Stimulated activated CD4-positive, alpha-beta T cell treated with anti-CD3 and anti-CD28 coated beads, TNF-alpha, amount 100 ng/mL, for 4 hours (primary cell): ENCODE results near the gene TM4SF20.
"Not testable (repeated sequence)": the region's sequence is repeated elsewhere in the genome, so short reads cannot be mapped to it uniquely, and the experiment has no call there.

Source experiments
- DNase-seq, 3 experiments: peaks; one replicate each; pipeline ENCODE4 v3.0.0-alpha.2; 2020; ENCODE audit warnings: low read depth in 3 of 3

The TM4SF20 gene

GRCh38 chr2:227398684-227399670 is 19.9 kb upstream of the TM4SF20 start:
- no peak for DNase-seq

- DNase-seq = no peak
Observed at GRCh38 chr2:227397562-227397961, 18.5 kb upstream of the TM4SF20 start.

GRCh38 chr2:227395556-227395955 is 16.4 kb upstream of the TM4SF20 start:
- no peak for DNase-seq

DNA sequence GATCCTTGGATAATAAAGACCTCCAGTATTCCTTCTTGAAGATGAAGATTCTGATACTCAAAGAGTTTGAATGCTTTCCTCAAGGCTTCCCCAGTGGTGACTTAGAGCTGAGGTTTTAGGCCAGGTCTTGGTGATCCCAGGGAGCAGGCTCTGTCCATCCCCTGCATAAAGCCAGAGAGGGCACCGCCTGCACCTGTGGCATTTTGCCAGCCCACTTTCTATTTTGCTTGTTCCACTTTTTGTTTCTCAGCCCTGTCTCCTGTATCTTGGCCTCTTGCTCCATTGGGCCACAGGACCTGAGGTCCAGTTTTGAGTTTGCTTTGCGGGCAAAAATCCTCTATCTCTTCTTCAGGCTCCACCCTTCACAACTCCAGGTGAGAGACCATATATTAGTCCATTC is 15.3 kb upstream of the TM4SF20 start:
- DNase-seq = no peak

DNA sequence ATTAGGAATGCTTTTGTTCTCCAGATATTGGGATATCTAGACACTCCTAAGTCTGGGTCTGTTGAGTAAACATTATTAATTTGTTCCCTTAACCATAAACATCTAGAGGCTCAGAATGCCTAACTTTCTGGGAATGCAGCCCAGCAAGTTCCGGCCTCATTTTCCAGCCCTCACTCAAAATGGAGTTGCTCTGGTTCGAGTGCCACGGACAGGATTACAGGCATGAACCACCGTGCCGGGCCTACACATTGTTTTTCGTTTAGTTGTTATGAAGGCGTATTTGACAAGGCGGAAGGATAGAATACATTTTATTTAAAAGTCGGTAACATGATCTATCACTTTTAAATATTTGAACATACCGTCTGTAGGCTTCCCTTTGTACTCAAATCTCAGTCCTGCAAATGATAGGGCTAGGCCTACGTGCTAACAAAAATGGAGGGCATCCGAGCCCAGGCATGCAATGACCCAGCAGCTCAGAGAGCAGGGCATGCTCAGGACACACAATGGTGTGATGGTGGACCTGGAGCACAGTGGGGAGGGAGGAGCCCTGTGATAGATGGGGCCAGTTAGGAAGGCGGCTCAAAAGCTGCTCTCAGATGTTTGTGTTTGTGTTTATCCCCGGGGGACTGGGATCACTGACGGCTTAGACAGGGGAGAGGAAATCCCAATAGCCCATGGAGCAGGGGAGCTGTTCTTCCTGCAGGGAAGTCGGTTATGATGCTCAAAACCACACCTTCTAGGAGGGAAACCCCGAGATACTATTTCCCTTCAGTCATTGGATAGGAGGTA is 11.6 kb upstream of the TM4SF20 start:
- no peak for DNase-seq

- DNase-seq = no peak
Observed at GRCh38 chr2:227389661-227390060, 10.6 kb upstream of the TM4SF20 start.

DNA sequence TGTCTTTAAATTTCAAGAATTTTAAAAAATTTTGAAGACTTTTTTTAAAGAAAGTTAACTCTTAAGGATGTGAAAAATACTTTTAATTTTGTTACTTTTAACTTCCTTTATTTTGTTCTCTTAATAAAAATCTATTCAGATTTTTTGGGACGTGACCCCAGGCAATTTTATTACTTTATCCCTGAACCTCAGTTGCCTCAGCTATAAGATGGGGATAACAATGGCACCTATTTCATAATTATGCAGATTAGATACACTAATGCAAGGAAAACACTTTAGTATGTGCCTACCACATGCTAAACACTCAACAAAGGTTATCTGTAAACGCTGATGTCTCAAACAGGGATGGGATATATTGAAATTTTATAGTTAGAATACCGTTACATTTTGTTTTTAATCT is 10.1 kb upstream of the TM4SF20 start:
- no peak for DNase-seq

DNA sequence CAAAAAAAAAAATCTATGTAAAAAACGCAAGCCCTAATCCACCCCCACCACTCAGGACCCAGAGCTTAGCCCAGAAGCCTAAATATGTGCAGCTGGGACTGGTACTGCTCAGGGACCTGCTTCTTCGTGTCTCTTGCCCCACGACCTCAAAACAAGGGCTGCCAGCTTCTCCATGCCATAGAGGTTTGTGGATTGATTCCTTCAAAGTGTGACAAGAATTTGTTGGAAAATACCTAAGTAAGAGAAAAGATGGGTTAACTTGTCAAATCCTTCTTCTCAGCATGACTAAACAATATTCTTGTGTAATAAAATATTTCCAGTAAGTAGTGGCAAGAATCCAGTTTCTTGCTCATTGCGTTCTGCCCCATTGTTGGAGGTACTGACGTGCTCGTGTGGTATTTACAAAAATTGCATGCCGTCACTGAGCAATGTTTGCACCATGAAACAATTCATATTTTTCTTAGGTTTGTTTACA is 9.5 kb upstream of the TM4SF20 start:
- no peak for DNase-seq

GRCh38 chr2:227387583-227387982 is 8.5 kb upstream of the TM4SF20 start, which contains the start of gene SCYGR1:
TSS of gene SCYGR1 (minus strand) at chr2:227387949. CDS start at chr2:227387949, 0 bp downstream.
- not testable (repeated sequence) for DNase-seq

- no peak for DNase-seq
Observed at GRCh38 chr2:227386630-227387029, 7.5 kb upstream of the TM4SF20 start.

GRCh38 chr2:227383686-227384085 is 4.6 kb upstream of the TM4SF20 start:
- DNase-seq = no peak

DNA sequence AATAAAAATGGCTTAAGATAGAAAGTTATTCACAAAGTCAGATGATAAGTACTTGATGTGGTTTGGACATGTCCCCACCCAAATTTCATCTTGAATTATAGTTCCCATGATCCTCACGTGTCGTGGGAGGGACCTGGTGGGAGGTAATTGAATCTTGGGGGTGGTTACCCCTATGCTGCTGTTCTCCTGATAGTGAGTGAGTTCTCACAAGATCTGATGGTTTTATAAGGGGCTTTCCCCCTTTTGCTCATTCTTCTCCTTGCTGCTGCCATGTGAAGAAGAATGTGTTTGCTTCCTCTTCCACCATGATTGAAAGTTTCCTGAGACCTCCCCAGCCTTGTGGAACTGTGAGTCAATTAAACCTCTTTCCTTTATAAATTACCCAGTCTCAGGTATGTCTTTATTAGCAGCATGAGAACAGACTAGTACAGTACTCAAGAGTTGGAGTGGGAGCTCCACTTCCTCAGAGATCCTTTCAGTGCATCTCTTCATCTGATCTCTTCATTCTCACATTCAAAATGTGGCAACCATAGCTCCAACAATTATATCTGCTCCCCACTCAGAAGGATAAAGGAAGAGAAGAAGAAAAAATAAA is 3.2 kb upstream of the TM4SF20 start:
- peak in 1 of 3 experiments; percentile 23 for DNase-seq

- no peak for DNase-seq
Observed at GRCh38 chr2:227378371-227378782, 729 bp downstream of the TM4SF20 start.

DNA sequence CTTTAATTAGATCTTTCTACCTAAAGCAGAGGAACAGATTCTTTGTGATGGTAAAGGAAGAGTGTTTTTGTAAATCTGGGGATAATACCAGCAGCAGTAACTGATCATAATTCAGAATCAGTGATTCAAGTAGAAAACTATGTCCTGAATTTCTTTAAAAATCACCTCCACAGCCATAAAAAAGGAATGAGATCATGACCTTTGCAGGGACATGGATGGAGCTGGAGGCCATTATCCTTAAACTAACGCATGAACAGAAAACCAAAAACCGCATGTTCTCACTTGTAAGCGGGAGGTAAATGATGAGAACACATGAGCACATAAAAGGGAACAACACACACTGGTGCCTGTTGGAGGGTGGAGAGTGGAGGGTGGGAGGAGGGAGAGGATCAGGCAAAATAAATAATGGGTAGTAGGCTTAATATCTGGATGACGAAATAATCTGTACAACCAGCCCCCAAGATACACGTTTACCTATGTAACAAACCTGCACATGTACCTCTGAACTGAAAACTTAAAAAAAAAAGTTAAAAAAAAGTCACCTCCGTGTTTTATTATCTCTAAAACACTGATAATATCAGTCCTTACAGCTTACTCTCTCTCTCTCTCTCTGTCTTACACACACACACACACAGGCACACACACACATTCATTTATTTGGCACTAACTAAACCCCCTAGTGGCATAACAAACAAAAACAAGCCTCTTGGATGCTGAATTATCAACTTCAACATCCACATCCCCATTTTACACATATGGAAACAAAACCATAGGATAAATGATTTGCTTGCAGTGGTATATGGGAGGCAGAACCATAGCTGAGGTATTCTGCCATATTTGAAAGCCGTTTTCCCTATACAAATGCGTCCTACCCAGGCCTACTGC is 1.4 kb downstream of the TM4SF20 start:
- DNase-seq = no peak

GRCh38 chr2:227376656-227377396 is 2.3 kb downstream of the TM4SF20 start:
- DNase-seq = no peak

- no peak for DNase-seq
Observed at GRCh38 chr2:227374158-227374557, 4.9 kb downstream of the TM4SF20 start.

DNA sequence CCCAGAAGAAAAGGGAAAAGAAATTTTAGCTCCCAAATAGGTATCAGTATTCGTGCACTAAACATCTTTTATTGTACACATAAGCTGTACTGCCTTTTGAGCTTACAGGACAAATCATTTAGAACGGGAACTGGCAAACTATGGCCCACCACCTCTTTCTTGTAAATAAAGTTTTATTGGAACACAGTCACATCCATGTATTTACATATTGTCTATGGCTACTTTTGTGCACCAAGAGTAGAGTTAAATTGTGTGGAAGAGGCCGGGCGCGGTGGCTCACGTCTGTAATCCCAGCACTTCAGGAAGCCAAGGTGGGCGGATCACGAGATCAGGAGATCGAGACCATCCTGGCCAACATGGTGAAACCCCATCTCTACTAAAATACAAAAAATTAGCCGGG is 5.7 kb downstream of the TM4SF20 start:
- DNase-seq = no peak

DNA sequence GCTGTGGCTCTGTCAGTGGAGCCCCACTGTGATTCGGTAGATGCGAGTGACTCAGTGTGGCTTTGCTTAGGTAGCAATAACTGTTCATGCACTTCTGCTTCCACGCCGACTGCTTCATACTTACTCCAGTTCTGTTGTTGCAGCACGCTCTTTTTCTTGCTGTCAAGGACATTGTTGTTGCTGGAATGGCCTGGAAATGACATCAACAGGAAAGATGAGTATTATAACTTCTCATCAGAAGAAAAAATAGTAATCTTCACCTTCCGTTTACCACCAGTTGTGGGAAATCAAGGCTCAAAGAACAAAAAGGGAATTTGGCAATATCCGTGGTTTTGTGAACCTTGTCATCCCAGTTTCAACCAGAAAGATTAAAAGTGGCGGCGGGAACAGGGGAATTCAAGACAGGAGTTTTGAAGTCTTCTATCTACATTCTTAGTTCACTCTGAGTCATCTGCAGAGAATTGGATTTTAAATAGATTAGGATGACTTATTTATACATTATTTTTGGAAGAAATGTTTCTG is 8.3 kb downstream of the TM4SF20 start:
- DNase-seq = no peak

DNA sequence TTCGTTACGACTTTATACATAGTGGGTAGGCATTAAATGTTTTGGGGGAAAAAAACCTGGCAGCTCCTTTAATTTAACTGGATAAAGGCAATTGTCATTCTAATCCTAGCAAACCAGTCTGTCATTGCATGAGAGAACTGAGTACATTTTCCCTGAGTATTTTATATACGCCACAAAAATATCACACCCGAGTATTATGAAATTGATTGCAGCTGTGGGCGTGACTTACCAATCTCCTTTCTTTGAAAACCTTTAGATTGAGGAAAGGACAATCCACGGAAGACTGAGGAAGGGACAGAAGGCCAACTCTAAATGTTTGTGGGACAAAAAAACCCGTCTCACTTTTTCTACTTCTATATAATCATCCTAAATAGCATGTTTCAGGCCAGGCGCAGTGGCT is 9.0 kb downstream of the TM4SF20 start:
- DNase-seq = no peak

GRCh38 chr2:227368574-227368973 is 10.5 kb downstream of the TM4SF20 start:
- DNase-seq = no peak
